Tibial nerve (tissue), 4 donors: ENCODE results near the gene ETFRF1. TPM values are rescaled to one million over a fixed set of nuclear protein-coding genes. Genes with fewer than 3 reads are reported as not detected.

ENCODE experiments used
- DNase-seq, 2 donors: peaks; one replicate each; pipeline ENCODE4 v3.0.0-alpha.2; 2019; ENCODE audit warnings: low spot score in 2 of 2
- H3K27ac ChIP-seq, 4 donors: fragments of 200-600 bp; sonication (generic) in 3 of 4; one replicate each; pipeline ENCODE4 v1.5.1; 2017 to 2019; ENCODE audit warnings: mild to moderate bottlenecking in 1 of 4
- H3K27me3 ChIP-seq, 2 donors: fragments of 200-600 bp; sonication (generic) in 1 of 2; one replicate each; pipeline versions ENCODE4 v1.5.1 to v1.6.0; 2017 to 2019
- H3K36me3 ChIP-seq, 3 donors: fragments of 200-600 bp; sonication (generic); one replicate each; pipeline ENCODE4 v1.5.1; 2018 to 2019
- H3K4me1 ChIP-seq, 4 donors: fragments of 200-600 bp; sonication (generic) in 3 of 4; one replicate each; pipeline ENCODE4 v1.5.1; 2017 to 2019
- H3K4me3 ChIP-seq, 4 donors: fragments of 200-600 bp; sonication (generic) in 3 of 4; one replicate each; pipeline ENCODE4 v1.5.1; 2017 to 2019; ENCODE audit warnings: mild to moderate bottlenecking in 1 of 4, moderate library complexity in 1 of 4
- H3K9me3 ChIP-seq, 4 donors: fragments of 200-600 bp; sonication (generic) in 3 of 4; one replicate each; pipeline ENCODE4 v1.5.1; 2017 to 2019
- EP300 ChIP-seq, 2 donors: sonication (generic); formaldehyde crosslinking; IDR thresholded peaks; one replicate each; pipeline ENCODE4 v1.6.1; 2017; ENCODE audit warnings: antibody characterized with exemption in 2 of 2, mild to moderate bottlenecking in 1 of 2
- POLR2A ChIP-seq, 2 donors: fragments of 450-650 bp; IDR thresholded peaks; one replicate each; pipeline ENCODE4 v1.6.1; 2017; ENCODE audit warnings: antibody characterized with exemption in 2 of 2, mild to moderate bottlenecking in 2 of 2, moderate library complexity in 2 of 2
- WGBS, 2 donors: methylation state at CpG; one replicate each; pipeline ENCODE4 v1.1.5; 2018; 5-methylcytosine and 5-hydroxymethylcytosine counted together
- total RNA-seq, 4 donors: library from RNA; depleted of rRNA; stranded (reverse); fragments of >200 nt; gene quantifications; one replicate each; pipeline ENCODE4 v1.1.0, GENCODE V29; 2016
- TF ChIP-seq, protein P1 (sequence below), 5 experiments: fragments of 200-600 bp in 3 of 5; fragments of 450-650 bp in 2 of 5; sonication (generic) in 3 of 5; IDR thresholded peaks; one replicate each; pipeline ENCODE4 v1.5.1; 2016 to 2019; ENCODE audit warnings: antibody characterized with exemption in 5 of 5, mild to moderate bottlenecking in 3 of 5, moderate library complexity in 2 of 5

ETFRF1 gene
- total RNA-seq, 4 donors from 2014 or later = 24.0 to 54.2 (median 50.0) TPM

DNA sequence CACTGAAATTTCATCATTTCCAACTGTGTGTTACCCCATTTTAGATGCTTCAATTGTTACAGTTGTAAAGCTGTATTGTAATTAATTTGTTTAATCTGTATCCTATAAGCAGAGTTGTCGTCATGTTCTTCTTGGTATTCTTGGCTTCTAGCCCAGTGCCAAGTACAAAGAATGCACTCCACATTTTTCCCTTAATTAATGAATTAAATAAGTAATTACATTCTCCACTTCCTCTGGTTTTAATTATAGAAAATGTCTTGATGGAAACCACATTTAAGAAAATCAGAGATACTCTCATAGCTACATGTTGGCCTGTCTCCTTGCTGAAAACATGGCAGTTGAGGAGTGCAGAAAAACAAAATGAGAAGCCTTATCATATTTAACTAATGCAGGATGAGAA is 823 bp upstream of the ETFRF1 start:
- Histone ChIP-seq H3K4me3 (peak overlapping the region; percentile 69 to 81 (median 70)), H3K27ac (peak overlapping the region in 3 of 4 donors; percentile 93 to 94 (median 94)), H3K4me1 (peaks cover 4 to 26% (median 14%) of the 10 kb centered on the region in 4 donors), H3K36me3 (no peaks in the 10 kb centered on the region), H3K9me3 (no peaks in the 10 kb centered on the region), H3K27me3 (no peaks in the 10 kb centered on the region)
- TF ChIP-seq, protein P1, sequence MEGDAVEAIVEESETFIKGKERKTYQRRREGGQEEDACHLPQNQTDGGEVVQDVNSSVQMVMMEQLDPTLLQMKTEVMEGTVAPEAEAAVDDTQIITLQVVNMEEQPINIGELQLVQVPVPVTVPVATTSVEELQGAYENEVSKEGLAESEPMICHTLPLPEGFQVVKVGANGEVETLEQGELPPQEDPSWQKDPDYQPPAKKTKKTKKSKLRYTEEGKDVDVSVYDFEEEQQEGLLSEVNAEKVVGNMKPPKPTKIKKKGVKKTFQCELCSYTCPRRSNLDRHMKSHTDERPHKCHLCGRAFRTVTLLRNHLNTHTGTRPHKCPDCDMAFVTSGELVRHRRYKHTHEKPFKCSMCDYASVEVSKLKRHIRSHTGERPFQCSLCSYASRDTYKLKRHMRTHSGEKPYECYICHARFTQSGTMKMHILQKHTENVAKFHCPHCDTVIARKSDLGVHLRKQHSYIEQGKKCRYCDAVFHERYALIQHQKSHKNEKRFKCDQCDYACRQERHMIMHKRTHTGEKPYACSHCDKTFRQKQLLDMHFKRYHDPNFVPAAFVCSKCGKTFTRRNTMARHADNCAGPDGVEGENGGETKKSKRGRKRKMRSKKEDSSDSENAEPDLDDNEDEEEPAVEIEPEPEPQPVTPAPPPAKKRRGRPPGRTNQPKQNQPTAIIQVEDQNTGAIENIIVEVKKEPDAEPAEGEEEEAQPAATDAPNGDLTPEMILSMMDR (IDR thresholded peaks at IDR 0.05) = no peak
- no peak for TF ChIP-seq EP300 (IDR thresholded peaks at IDR 0.05)
- no peak for TF ChIP-seq POLR2A (IDR thresholded peaks at IDR 0.05)
- DNase-seq = no peak
- 14 to 15% methylated on average over 1 of the region's 1 CpG for WGBS, 2 donors

DNA sequence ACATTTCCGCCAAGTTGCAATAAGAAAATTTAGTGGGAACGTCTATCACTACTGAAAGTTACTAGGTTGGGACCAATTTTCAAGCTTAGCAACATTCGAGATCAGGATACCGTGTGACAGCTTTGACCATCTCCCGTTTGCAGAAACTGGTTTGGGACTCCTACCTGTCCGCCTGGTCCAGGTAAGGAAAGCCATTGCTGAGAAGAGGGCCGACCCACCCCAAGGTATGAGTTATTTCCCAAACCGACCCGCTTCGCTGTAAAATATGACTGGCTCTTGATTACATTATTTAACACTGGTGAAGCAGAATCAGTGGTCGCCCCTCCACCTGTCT is 348 bp upstream of the ETFRF1 start:
- DNase-seq = no peak

DNA sequence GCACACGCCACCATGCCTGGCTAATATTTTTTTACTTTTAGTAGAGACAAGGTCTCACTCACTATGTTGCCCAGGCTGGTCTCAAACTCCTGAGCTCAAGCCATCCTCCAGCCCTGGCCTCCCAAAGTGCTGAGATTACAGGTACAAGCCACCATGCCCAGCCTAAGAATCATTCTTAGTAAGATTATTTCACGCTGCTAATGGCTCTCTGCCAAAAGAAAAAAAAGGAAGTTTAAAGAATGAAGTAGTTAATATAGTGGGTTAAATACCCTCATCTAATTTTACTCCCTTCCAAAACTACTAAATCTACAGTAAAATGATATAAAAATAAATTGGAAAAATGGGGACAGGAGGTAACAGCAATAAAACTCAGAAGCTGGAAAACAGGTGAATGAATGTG is 2.6 kb downstream of the ETFRF1 start:
- no peak overlapping the region for H3K27ac ChIP-seq
- H3K36me3 ChIP-seq = peaks cover 0 to 6% (median 0%) of the 10 kb centered on the region in 3 donors
- H3K4me3 ChIP-seq = no peak overlapping the region
- H3K9me3 ChIP-seq = no peaks in the 10 kb centered on the region
- H3K27me3 ChIP-seq = no peaks in the 10 kb centered on the region
- DNase-seq = no peak
- H3K4me1 ChIP-seq = peaks cover 4 to 31% (median 14%) of the 10 kb centered on the region in 4 donors
- WGBS, 2 donors = 63 to 69% methylated on average over 2 of the region's 2 CpGs
- TF ChIP-seq, protein P1 (IDR thresholded peaks at IDR 0.05) = no peak
- TF ChIP-seq EP300 (IDR thresholded peaks at IDR 0.05) (no peak), POLR2A (IDR thresholded peaks at IDR 0.05) (no peak)

More for the DNA sequence above, 348 bp upstream of the ETFRF1 start:
- peak overlapping the region in 3 of 4 donors; percentile 93 to 94 (median 94) for H3K27ac ChIP-seq
- H3K4me3 ChIP-seq = peak overlapping the region; percentile 69 to 81 (median 70)
- TF ChIP-seq, protein P1 (IDR thresholded peaks at IDR 0.05) = no peak
- TF ChIP-seq POLR2A (IDR thresholded peaks at IDR 0.05) = no peak
- no peak for TF ChIP-seq EP300 (IDR thresholded peaks at IDR 0.05)
- H3K27me3 ChIP-seq = no peaks in the 10 kb centered on the region
- 4 to 5% methylated on average over 11 of the region's 11 CpGs for WGBS, 2 donors
- H3K36me3 ChIP-seq = no peaks in the 10 kb centered on the region
- peaks cover 4 to 26% (median 14%) of the 10 kb centered on the region in 4 donors for H3K4me1 ChIP-seq
- H3K9me3 ChIP-seq = no peaks in the 10 kb centered on the region

DNA sequence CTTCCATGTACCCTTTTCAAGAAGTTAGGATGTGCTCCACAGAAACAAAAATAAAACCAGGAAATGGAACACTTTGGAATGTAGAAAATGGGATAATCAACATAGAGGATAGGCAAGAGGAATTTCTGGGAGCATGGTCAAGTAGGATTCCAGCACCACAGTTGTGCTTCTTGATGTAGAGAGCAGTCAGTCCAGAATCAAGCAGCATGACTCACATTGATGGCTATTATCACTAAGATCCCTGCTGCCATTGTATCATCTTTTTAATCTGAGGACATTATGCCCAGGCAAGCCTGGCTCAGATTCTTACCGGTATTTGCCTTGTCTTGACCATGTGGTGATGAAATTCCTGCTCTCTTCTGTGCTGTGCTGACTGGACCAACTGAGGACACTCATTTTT is 5.7 kb downstream of the ETFRF1 start:
- TF ChIP-seq, protein P1 (IDR thresholded peaks at IDR 0.05) = no peak
- no peak overlapping the region for H3K4me3 ChIP-seq
- H3K27ac ChIP-seq = no peak overlapping the region
- H3K9me3 ChIP-seq = no peaks in the 10 kb centered on the region
- H3K27me3 ChIP-seq = no peaks in the 10 kb centered on the region
- DNase-seq = no peak
- WGBS, 2 donors = 86 to 96% methylated on average over 1 of the region's 1 CpG
- peaks cover 0 to 13% (median 0%) of the 10 kb centered on the region in 3 donors for H3K36me3 ChIP-seq
- H3K4me1 ChIP-seq = peaks cover 4 to 20% (median 8%) of the 10 kb centered on the region in 4 donors

DNA sequence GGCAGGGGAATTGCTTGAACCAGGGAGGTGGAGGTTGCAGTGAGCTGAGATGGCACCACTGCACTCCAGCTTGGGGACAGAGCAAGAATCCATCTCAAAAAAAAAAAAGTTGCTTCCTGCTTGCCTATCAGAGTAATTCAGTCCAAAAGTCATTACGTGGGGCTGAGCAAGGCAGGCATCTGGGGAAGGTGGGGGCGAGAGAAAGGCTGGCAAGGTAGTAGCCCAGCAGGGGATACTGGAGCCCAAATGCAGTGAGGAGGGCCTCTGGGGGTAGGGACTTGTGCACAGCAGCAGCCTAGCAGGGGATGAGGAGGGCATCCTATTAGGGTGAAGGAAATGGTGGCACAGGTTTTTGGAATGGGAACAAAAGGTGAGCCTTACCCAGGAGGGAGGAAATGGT is 7.1 kb downstream of the ETFRF1 start:
- Histone ChIP-seq H3K4me3 (no peak overlapping the region), H3K36me3 (peaks cover 0 to 16% (median 0%) of the 10 kb centered on the region in 3 donors), H3K9me3 (no peaks in the 10 kb centered on the region), H3K27me3 (no peaks in the 10 kb centered on the region), H3K4me1 (peaks cover 0 to 8% (median 0%) of the 10 kb centered on the region in 4 donors), H3K27ac (no peak overlapping the region)
- TF ChIP-seq, protein P1 (IDR thresholded peaks at IDR 0.05) = no peak
- no peak for DNase-seq
- WGBS, 2 donors = 71 to 98% methylated on average over 2 of the region's 2 CpGs
